IMR-90 (cell line): Measurements from ENCODE around the gene ATP10B. TPM values are rescaled to one million over a fixed set of nuclear protein-coding genes. Genes with fewer than 3 reads are reported as not detected.

Experiments
- ATAC-seq: fragments of 200-7000 bp; cut with Tn5 transposase; 2 replicates; pipeline ENCODE4 v1.9.1; 2020; ENCODE audit warnings: low read depth, mild to moderate bottlenecking, moderate library complexity
- BruUV-seq: library from RNA; stranded (reverse); fragments of 400-500 nt; replicated peaks from 2 replicates; lab custom pipeline; 2021; lab: Mats Ljungman, UMichigan
- CTCF ChIA-PET: fragments of 300-600 bp; formaldehyde crosslinking; extraction: SDS; loops from one replicate; lab custom pipeline; 2021; ENCODE audit warnings: antibody characterized with exemption; lab: Yijun Ruan, JAX
- POLR2A ChIA-PET: fragments of 300-600 bp; sonication (Branson Sonifier 250); formaldehyde crosslinking; loops from one replicate; lab custom pipeline; 2022; ENCODE audit warnings: antibody characterized with exemption; ENCODE audit not compliant: unreplicated experiment; lab: Charles Lee
- DNase-seq: peaks from one replicate; pipeline ENCODE4 v3.0.0; 2013
- H2AFZ ChIP-seq: replicated peaks from 2 replicates; pipeline ENCODE3; 2013; ENCODE audit warnings: low read length, mild to moderate bottlenecking; ENCODE audit not compliant: poor library complexity
- H2AK5ac ChIP-seq: 2 replicates; pipeline ENCODE4 v1.6.1; 2013; ENCODE audit warnings: low read depth, low read length, inconsistent platforms
- H2AK9ac ChIP-seq: replicated peaks from 2 replicates; pipeline ENCODE3; 2013; ENCODE audit warnings: mild to moderate bottlenecking, low read depth, low read length, moderate library complexity; ENCODE audit not compliant: poor library complexity
- H2BK120ac ChIP-seq: 2 replicates; pipeline ENCODE4 v1.6.1; 2013; ENCODE audit warnings: low read depth, low read length, inconsistent platforms
- H2BK15ac ChIP-seq: 3 replicates; pipeline ENCODE4 v1.6.1; 2013; ENCODE audit warnings: low read depth, low read length, inconsistent platforms
- H2BK20ac ChIP-seq: 2 replicates; pipeline ENCODE4 v1.6.1; 2013; ENCODE audit warnings: low read depth, mild to moderate bottlenecking, inconsistent platforms, low read length, moderate library complexity
- H2BK5ac ChIP-seq: 2 replicates; pipeline ENCODE4 v1.6.1; 2013; ENCODE audit warnings: mild to moderate bottlenecking, low read depth, low read length, inconsistent platforms; ENCODE audit not compliant: poor library complexity, severe bottlenecking
- H3K14ac ChIP-seq: replicated peaks from 2 replicates; pipeline ENCODE4 v1.6.1; 2013; ENCODE audit warnings: low read depth, low read length, inconsistent platforms
- H3K18ac ChIP-seq: 2 replicates; pipeline ENCODE4 v1.6.1; 2013; ENCODE audit warnings: low read depth, low read length, control low read depth
- H3K23ac ChIP-seq: 2 replicates; pipeline ENCODE4 v1.6.1; 2013; ENCODE audit warnings: low read depth, low read length, inconsistent platforms
- H3K27ac ChIP-seq: 2 replicates; pipeline ENCODE4 v1.5.1; 2013; ENCODE audit warnings: mild to moderate bottlenecking, control low read depth, low read length; ENCODE audit not compliant: insufficient read depth
- H3K27me3 ChIP-seq: 2 replicates; pipeline ENCODE4 v1.6.1; 2013; ENCODE audit warnings: low read length; ENCODE audit not compliant: control insufficient read depth, insufficient read depth
- H3K36me3 ChIP-seq: 2 replicates; pipeline ENCODE4 v1.6.1; 2013; ENCODE audit warnings: low read length, mixed read lengths; ENCODE audit not compliant: control insufficient read depth, insufficient read depth
- H3K4ac ChIP-seq: 2 replicates; pipeline ENCODE4 v1.6.1; 2013; ENCODE audit warnings: low read depth, low read length, inconsistent platforms
- H3K4me1 ChIP-seq: 2 replicates; pipeline ENCODE4 v1.6.1; 2013; ENCODE audit warnings: low read length, mixed read lengths; ENCODE audit not compliant: control insufficient read depth, insufficient read depth
- H3K4me2 ChIP-seq: 2 replicates; pipeline ENCODE4 v1.6.1; 2013; ENCODE audit warnings: low read depth, mild to moderate bottlenecking, control low read depth, low read length, moderate library complexity
- H3K4me3 ChIP-seq: 2 replicates; pipeline ENCODE4 v1.5.1; 2013; ENCODE audit warnings: low read depth, mild to moderate bottlenecking, control low read depth, low read length, moderate library complexity; ENCODE audit not compliant: insufficient read depth
- H3K56ac ChIP-seq: 2 replicates; pipeline ENCODE4 v1.6.1; 2013; ENCODE audit warnings: low read length, inconsistent platforms; ENCODE audit not compliant: insufficient read depth; ENCODE audit errors: extremely low read depth
- H3K79me1 ChIP-seq, 2 experiments: 2 replicates each; pipeline ENCODE4 v1.6.1; 2013; ENCODE audit warnings: low read length in 2 of 2, inconsistent platforms in 1 of 2, low read depth in 1 of 2
- H3K9ac ChIP-seq: 2 replicates; pipeline ENCODE4 v1.6.1; 2013; ENCODE audit warnings: low read depth, low read length, control low read depth
- H3K9me1 ChIP-seq: 2 replicates; pipeline ENCODE4 v1.6.1; 2013; ENCODE audit warnings: low read length, inconsistent platforms; ENCODE audit not compliant: insufficient read depth
- H3K9me3 ChIP-seq: 2 replicates; pipeline ENCODE4 v1.6.1; 2013; ENCODE audit warnings: low read length; ENCODE audit not compliant: control insufficient read depth, insufficient read depth
- H4K20me1 ChIP-seq: 2 replicates; pipeline ENCODE4 v1.6.1; 2013; ENCODE audit warnings: low read length, inconsistent platforms; ENCODE audit not compliant: insufficient read depth
- H4K5ac ChIP-seq: 2 replicates; pipeline ENCODE4 v1.6.1; 2013; ENCODE audit warnings: mild to moderate bottlenecking, low read depth, low read length, control low read depth
- H4K8ac ChIP-seq, 2 experiments: 2 replicates each; pipeline ENCODE4 v1.6.1; 2013; ENCODE audit warnings: low read depth in 2 of 2, low read length in 2 of 2, control low read depth in 1 of 2, inconsistent platforms in 1 of 2
- H4K91ac ChIP-seq: 2 replicates; pipeline ENCODE4 v1.6.1; 2013; ENCODE audit warnings: low read depth, low read length, inconsistent platforms; ENCODE audit not compliant: insufficient read depth
- BHLHE40 ChIP-seq: fragments of 150-350 bp; IDR thresholded peaks from 2 replicates; pipeline ENCODE4 v1.6.1; 2016; ENCODE audit warnings: mild to moderate bottlenecking, low read depth, low read length
- MAFK ChIP-seq: IDR thresholded peaks from 2 replicates; pipeline ENCODE4 v1.6.1; 2012; ENCODE audit warnings: low read depth, low read length, improper control_type of control experiment
- MAZ ChIP-seq: IDR thresholded peaks from 2 replicates; pipeline ENCODE4 v1.6.1; 2012; ENCODE audit warnings: low read depth, mild to moderate bottlenecking, low read length, improper control_type of control experiment, moderate library complexity, borderline replicate concordance
- MXI1 ChIP-seq: IDR thresholded peaks from 2 replicates; pipeline ENCODE4 v1.6.1; 2012; ENCODE audit warnings: low read depth, mild to moderate bottlenecking, low read length, moderate library complexity, borderline replicate concordance
- NFE2L2 ChIP-seq: fragments of 150-350 bp; IDR thresholded peaks from 2 replicates; pipeline ENCODE4 v1.6.1; 2016; ENCODE audit warnings: low read depth, mild to moderate bottlenecking, low read length
- SMC3 ChIP-seq: fragments of 150-350 bp; IDR thresholded peaks from 2 replicates; pipeline ENCODE4 v1.6.1; 2016; ENCODE audit warnings: low read depth, mild to moderate bottlenecking, antibody characterized with exemption, low read length, moderate library complexity
- WGBS, 2 experiments: methylation state at CpG; one replicate each; pipeline versions ENCODE4 v1.1.5 to v1.1.7; 2013; ENCODE audit warnings: missing lambda C conversion rate in 2 of 2; ENCODE audit not compliant: insufficient read length in 1 of 2; ENCODE audit errors: extremely low coverage in 2 of 2; 5-methylcytosine and 5-hydroxymethylcytosine counted together
- dilution Hi-C: fragments of 300-500 bp; cut with HindIII; formaldehyde crosslinking; loops from one replicate; pipeline ENCODE4 v1.14.3; 2018; ENCODE audit warnings: low sequenced_read_pairs; ENCODE audit not compliant: unreplicated experiment
- in situ Hi-C: fragments of 300-500 bp; cut with MboI; formaldehyde crosslinking; loops from 3 replicates; pipeline ENCODE4 v1.14.3; 2019; ENCODE audit warnings: low sequenced_read_pairs, inconsistent platforms, mixed read lengths
- intact Hi-C: fragments of 100-400 bp; cut with micrococcal nuclease; formaldehyde crosslinking; loops from 2 replicates; pipeline ENCODE4 v1.10.0; 2022
- polyA plus RNA-seq, 3 experiments: library from polyadenylated mRNA; depleted of rRNA; stranded (reverse); fragments of >200 nt; gene quantifications; 2 replicates each; pipeline ENCODE4 v1.2.3, GENCODE V29; 2012; ENCODE audit warnings: low replicate concordance in 1 of 3
- total RNA-seq: library from RNA; depleted of rRNA; stranded (reverse); fragments of >200 nt; gene quantifications from 2 replicates; pipeline ENCODE4 v1.2.3, GENCODE V29; 2012
- TF ChIP-seq, protein P1 (sequence below): conservative IDR thresholded peaks from 2 replicates; pipeline ENCODE4 v1.5.1; 2012; ENCODE audit warnings: mild to moderate bottlenecking, low read depth, low read length, improper control_type of control experiment
- TF ChIP-seq, protein P2 (sequence below): fragments of 150-350 bp; IDR thresholded peaks from 2 replicates; pipeline ENCODE4 v1.6.1; 2016; ENCODE audit warnings: low read depth, mild to moderate bottlenecking, low read length, moderate library complexity, borderline replicate concordance

Gene ATP10B
- total and polyA plus RNA-seq, 2 of the 4 experiments (the other 2 are of a cell fraction) = not detected

DNA sequence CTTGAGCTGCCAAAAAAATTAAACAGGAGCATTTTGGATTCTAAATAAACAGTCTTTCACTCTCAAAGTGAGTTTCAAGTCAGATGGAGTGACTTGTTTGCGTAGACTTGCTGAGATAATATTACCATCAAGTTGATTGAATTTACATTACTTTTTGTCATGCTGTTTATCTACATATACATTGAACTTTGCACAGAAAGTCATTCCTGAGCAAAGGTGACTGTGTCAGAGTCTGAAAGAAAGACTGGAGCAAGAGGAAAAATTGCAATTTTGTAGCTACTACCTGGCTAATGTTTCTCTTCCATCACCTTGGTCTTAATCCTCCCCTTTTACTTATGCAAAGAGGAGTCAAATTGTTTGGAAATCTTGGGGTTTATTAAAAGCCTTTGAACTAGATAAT is 251.0 kb downstream of the ATP10B start:
- ChIA-PET CTCF (no interaction called here), POLR2A (no interaction called here)
- BruUV-seq = no TSS peak
- Histone ChIP-seq H4K5ac (no peak overlapping the region), H2AK9ac (no peak overlapping the region), H4K91ac (no peak overlapping the region), H3K4ac (no peak overlapping the region), H2BK120ac (no peak overlapping the region), H2BK20ac (no peak overlapping the region), H2BK5ac (no peak overlapping the region), H3K56ac (no peak overlapping the region), H3K23ac (no peak overlapping the region), H3K18ac (no peak overlapping the region), H3K9me3 (peaks cover 7% of the 10 kb centered on the region), H3K36me3 (no peaks in the 10 kb centered on the region), H3K4me1 (no peaks in the 10 kb centered on the region), H3K14ac (no peak overlapping the region), H3K9ac (no peak overlapping the region), H3K27me3 (no peaks in the 10 kb centered on the region), H3K9me1 (no peaks in the 10 kb centered on the region), H3K27ac (no peak overlapping the region), H3K4me3 (no peak overlapping the region), H3K4me2 (no peak overlapping the region), H2BK15ac (no peak overlapping the region), H4K8ac (no peak overlapping the region), H3K79me1 (no peaks in the 10 kb centered on the region), H4K20me1 (no peaks in the 10 kb centered on the region), H2AFZ (no peak overlapping the region), H2AK5ac (no peak overlapping the region)
- no peak for DNase-seq
- TF ChIP-seq BHLHE40 (no peak), MAZ (no peak), NFE2L2 (no peak), SMC3 (no peak), MXI1 (no peak), MAFK (no peak)
- TF ChIP-seq, protein P1, sequence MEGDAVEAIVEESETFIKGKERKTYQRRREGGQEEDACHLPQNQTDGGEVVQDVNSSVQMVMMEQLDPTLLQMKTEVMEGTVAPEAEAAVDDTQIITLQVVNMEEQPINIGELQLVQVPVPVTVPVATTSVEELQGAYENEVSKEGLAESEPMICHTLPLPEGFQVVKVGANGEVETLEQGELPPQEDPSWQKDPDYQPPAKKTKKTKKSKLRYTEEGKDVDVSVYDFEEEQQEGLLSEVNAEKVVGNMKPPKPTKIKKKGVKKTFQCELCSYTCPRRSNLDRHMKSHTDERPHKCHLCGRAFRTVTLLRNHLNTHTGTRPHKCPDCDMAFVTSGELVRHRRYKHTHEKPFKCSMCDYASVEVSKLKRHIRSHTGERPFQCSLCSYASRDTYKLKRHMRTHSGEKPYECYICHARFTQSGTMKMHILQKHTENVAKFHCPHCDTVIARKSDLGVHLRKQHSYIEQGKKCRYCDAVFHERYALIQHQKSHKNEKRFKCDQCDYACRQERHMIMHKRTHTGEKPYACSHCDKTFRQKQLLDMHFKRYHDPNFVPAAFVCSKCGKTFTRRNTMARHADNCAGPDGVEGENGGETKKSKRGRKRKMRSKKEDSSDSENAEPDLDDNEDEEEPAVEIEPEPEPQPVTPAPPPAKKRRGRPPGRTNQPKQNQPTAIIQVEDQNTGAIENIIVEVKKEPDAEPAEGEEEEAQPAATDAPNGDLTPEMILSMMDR = no peak
- TF ChIP-seq, protein P2, sequence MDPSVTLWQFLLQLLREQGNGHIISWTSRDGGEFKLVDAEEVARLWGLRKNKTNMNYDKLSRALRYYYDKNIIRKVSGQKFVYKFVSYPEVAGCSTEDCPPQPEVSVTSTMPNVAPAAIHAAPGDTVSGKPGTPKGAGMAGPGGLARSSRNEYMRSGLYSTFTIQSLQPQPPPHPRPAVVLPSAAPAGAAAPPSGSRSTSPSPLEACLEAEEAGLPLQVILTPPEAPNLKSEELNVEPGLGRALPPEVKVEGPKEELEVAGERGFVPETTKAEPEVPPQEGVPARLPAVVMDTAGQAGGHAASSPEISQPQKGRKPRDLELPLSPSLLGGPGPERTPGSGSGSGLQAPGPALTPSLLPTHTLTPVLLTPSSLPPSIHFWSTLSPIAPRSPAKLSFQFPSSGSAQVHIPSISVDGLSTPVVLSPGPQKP = no peak
- ATAC-seq = no peak
- dilution Hi-C loops = no loop called here
- in situ Hi-C loops = no loop called here
- intact Hi-C loops = no loop called here
- no CpG with 5 or more reads among the region's 1 CpG for WGBS, 2 experiments
